Measurements from ENCODE around the gene GSTO1. TPM values are rescaled to one million over a fixed set of nuclear protein-coding genes. Genes with fewer than 3 reads are reported as not detected.
A peak's percentile ranks its signal among the peaks of the same experiment; 100 is the strongest.

GSTO1 gene
- total and polyA plus RNA-seq, 2 of the 13 experiments (the other 11 are each of a cell fraction or from before 2014, with no cell fraction given) = 228 to 300 TPM

- TF ChIP-seq, protein P1, sequence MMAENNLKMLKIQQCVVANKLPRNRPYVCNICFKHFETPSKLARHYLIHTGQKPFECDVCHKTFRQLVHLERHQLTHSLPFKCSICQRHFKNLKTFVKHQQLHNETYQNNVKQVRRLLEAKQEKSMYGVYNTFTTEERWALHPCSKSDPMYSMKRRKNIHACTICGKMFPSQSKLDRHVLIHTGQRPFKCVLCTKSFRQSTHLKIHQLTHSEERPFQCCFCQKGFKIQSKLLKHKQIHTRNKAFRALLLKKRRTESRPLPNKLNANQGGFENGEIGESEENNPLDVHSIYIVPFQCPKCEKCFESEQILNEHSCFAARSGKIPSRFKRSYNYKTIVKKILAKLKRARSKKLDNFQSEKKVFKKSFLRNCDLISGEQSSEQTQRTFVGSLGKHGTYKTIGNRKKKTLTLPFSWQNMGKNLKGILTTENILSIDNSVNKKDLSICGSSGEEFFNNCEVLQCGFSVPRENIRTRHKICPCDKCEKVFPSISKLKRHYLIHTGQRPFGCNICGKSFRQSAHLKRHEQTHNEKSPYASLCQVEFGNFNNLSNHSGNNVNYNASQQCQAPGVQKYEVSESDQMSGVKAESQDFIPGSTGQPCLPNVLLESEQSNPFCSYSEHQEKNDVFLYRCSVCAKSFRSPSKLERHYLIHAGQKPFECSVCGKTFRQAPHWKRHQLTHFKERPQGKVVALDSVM (CRISPR knock-in tag; IDR thresholded peaks at IDR 0.05) = no peak
- no peak for TF ChIP-seq ZNF280B (CRISPR knock-in tag; IDR thresholded peaks at IDR 0.05; ENCODE audit: borderline replicate concordance)
- TF ChIP-seq SMYD3 (CRISPR knock-in tag; IDR thresholded peaks at IDR 0.05) = no peak
- no peak for TF ChIP-seq PRMT3 (CRISPR knock-in tag; IDR thresholded peaks at IDR 0.05; ENCODE audit: borderline replicate concordance, low read depth)
- TF ChIP-seq GABPB1 (CRISPR knock-in tag; IDR thresholded peaks at IDR 0.05) = peak; percentile 58; the same call in 1 of the 2 replicates
- TF ChIP-seq DMAP1 (CRISPR knock-in tag; IDR thresholded peaks at IDR 0.05) = no peak
- TF ChIP-seq MZF1 (CRISPR knock-in tag; IDR thresholded peaks at IDR 0.05; ENCODE audit: borderline replicate concordance) = no peak
- TF ChIP-seq FOXO1 (CRISPR knock-in tag; IDR thresholded peaks at IDR 0.05) = no peak
- no peak for TF ChIP-seq ZNF136 (CRISPR knock-in tag; IDR thresholded peaks at IDR 0.05; ENCODE audit: low read depth)
- TF ChIP-seq JUN (CRISPR knock-in tag; IDR thresholded peaks at IDR 0.05) = no peak
- no peak for TF ChIP-seq AGO1 (IDR thresholded peaks at IDR 0.05; ENCODE audit: low read depth, low read length, poor library complexity, severe bottlenecking)
- 0 out of 2 replicates have a peak, but pooled peaks have one; percentile 50 for TF ChIP-seq ZNF567 (CRISPR knock-in tag; IDR thresholded peaks at IDR 0.05; ENCODE audit: borderline replicate concordance)
- TF ChIP-seq, protein P2, sequence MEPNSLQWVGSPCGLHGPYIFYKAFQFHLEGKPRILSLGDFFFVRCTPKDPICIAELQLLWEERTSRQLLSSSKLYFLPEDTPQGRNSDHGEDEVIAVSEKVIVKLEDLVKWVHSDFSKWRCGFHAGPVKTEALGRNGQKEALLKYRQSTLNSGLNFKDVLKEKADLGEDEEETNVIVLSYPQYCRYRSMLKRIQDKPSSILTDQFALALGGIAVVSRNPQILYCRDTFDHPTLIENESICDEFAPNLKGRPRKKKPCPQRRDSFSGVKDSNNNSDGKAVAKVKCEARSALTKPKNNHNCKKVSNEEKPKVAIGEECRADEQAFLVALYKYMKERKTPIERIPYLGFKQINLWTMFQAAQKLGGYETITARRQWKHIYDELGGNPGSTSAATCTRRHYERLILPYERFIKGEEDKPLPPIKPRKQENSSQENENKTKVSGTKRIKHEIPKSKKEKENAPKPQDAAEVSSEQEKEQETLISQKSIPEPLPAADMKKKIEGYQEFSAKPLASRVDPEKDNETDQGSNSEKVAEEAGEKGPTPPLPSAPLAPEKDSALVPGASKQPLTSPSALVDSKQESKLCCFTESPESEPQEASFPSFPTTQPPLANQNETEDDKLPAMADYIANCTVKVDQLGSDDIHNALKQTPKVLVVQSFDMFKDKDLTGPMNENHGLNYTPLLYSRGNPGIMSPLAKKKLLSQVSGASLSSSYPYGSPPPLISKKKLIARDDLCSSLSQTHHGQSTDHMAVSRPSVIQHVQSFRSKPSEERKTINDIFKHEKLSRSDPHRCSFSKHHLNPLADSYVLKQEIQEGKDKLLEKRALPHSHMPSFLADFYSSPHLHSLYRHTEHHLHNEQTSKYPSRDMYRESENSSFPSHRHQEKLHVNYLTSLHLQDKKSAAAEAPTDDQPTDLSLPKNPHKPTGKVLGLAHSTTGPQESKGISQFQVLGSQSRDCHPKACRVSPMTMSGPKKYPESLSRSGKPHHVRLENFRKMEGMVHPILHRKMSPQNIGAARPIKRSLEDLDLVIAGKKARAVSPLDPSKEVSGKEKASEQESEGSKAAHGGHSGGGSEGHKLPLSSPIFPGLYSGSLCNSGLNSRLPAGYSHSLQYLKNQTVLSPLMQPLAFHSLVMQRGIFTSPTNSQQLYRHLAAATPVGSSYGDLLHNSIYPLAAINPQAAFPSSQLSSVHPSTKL (CRISPR knock-in tag; IDR thresholded peaks at IDR 0.05) = no peak; the same call in 1 of the 2 replicates
- peak; percentile 70 for TF ChIP-seq ZNF501 (CRISPR knock-in tag; IDR thresholded peaks at IDR 0.05)
- TF ChIP-seq, protein P3, sequence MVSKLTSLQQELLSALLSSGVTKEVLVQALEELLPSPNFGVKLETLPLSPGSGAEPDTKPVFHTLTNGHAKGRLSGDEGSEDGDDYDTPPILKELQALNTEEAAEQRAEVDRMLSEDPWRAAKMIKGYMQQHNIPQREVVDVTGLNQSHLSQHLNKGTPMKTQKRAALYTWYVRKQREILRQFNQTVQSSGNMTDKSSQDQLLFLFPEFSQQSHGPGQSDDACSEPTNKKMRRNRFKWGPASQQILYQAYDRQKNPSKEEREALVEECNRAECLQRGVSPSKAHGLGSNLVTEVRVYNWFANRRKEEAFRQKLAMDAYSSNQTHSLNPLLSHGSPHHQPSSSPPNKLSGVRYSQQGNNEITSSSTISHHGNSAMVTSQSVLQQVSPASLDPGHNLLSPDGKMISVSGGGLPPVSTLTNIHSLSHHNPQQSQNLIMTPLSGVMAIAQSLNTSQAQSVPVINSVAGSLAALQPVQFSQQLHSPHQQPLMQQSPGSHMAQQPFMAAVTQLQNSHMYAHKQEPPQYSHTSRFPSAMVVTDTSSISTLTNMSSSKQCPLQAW (CRISPR knock-in tag; IDR thresholded peaks at IDR 0.05) = peak; percentile 49; the same call in 1 of the 2 replicates
- TF ChIP-seq PPARG (CRISPR knock-in tag; conservative IDR thresholded peaks at IDR 0.05) = 0 out of 2 replicates have a peak, but pooled peaks have one; percentile 25
- TF ChIP-seq LCORL (IDR thresholded peaks at IDR 0.05) = no peak
- TF ChIP-seq LCORL (CRISPR knock-in tag; IDR thresholded peaks at IDR 0.05) = peak; percentile 41; the same call in 1 of the 2 replicates
These were observed 20.4 kb downstream of the GSTO1 start (continued) for GRCh38 chr10:104274762-104275721.

Measured in HepG2 (cell line).